GM23248 (cell line): ENCODE data around the gene ZNF500. TPM values are rescaled to one million over a fixed set of nuclear protein-coding genes. Genes with fewer than 3 reads are reported as not detected.
A peak's percentile ranks its signal among the peaks of the same experiment; 100 is the strongest.

Source experiments
- DNase-seq: peaks from one replicate; pipeline ENCODE4 v3.0.0-alpha.2; 2015
- H2AFZ ChIP-seq: fragments of 200-600 bp; sonication (generic); 2 replicates; pipeline ENCODE4 v1.6.1; 2016; ENCODE audit warnings: antibody characterized with exemption
- H3F3A ChIP-seq: fragments of 200-600 bp; sonication (generic); 2 replicates; pipeline ENCODE4 v1.6.1; 2016; ENCODE audit warnings: mild to moderate bottlenecking, antibody characterized with exemption, mixed run types; ENCODE audit not compliant: insufficient read depth
- H3K27ac ChIP-seq: fragments of 200-600 bp; sonication (generic); 2 replicates; pipeline ENCODE4 v1.5.1; 2016; ENCODE audit warnings: mild to moderate bottlenecking
- H3K27me3 ChIP-seq: fragments of 200-600 bp; sonication (generic); replicated peaks from 2 replicates; pipeline ENCODE4 v1.6.1; 2016; ENCODE audit warnings: mild to moderate bottlenecking; ENCODE audit not compliant: insufficient read depth
- H3K36me3 ChIP-seq: fragments of 200-600 bp; sonication (generic); 2 replicates; pipeline ENCODE4 v1.6.1; 2016; ENCODE audit warnings: low read depth, mild to moderate bottlenecking
- H3K4me1 ChIP-seq: fragments of 200-600 bp; sonication (generic); 2 replicates; pipeline ENCODE4 v1.6.1; 2016; ENCODE audit warnings: mild to moderate bottlenecking; ENCODE audit not compliant: insufficient read depth
- H3K4me2 ChIP-seq: fragments of 200-600 bp; sonication (generic); one replicate; pipeline ENCODE4 v1.6.1; 2016; ENCODE audit warnings: mild to moderate bottlenecking; ENCODE audit not compliant: unreplicated experiment
- H3K4me3 ChIP-seq: fragments of 200-600 bp; sonication (generic); 2 replicates; pipeline ENCODE4 v1.5.1; 2016; ENCODE audit warnings: mild to moderate bottlenecking
- H3K79me2 ChIP-seq: fragments of 200-600 bp; sonication (generic); 2 replicates; pipeline ENCODE4 v1.6.1; 2016; ENCODE audit warnings: mild to moderate bottlenecking; ENCODE audit not compliant: insufficient read depth
- H3K9ac ChIP-seq: fragments of 200-600 bp; sonication (generic); 2 replicates; pipeline ENCODE4 v1.6.1; 2016; ENCODE audit warnings: mild to moderate bottlenecking
- H3K9me2 ChIP-seq: fragments of 200-600 bp; sonication (generic); 2 replicates; pipeline ENCODE4 v1.6.1; 2016; ENCODE audit warnings: mixed run types, mild to moderate bottlenecking, moderate library complexity; ENCODE audit not compliant: insufficient read depth
- H3K9me3 ChIP-seq: fragments of 200-600 bp; sonication (generic); one replicate; pipeline ENCODE4 v1.6.1; 2017; ENCODE audit warnings: low read depth
- H4K20me1 ChIP-seq: fragments of 200-600 bp; sonication (generic); 2 replicates; pipeline ENCODE4 v1.6.0; 2016; ENCODE audit not compliant: insufficient read depth
- EZH2 ChIP-seq: fragments of 200-600 bp; sonication (generic); IDR thresholded peaks from 2 replicates; pipeline ENCODE4 v1.6.1; 2018; ENCODE audit warnings: antibody characterized with exemption, mild to moderate bottlenecking; ENCODE audit not compliant: insufficient read depth, poor library complexity, severe bottlenecking
- EZH2phosphoT487 ChIP-seq: fragments of 200-600 bp; sonication (generic); IDR thresholded peaks from 2 replicates; pipeline ENCODE4 v1.6.1; 2018; ENCODE audit warnings: antibody characterized with exemption, moderate library complexity, mild to moderate bottlenecking, low read depth; ENCODE audit not compliant: insufficient read depth
- WGBS, 2 experiments: methylation state at CpG; one replicate each; pipeline ENCODE4 v1.1.6; 2015 to 2017; ENCODE audit warnings: low lambda C conversion rate in 2 of 2, low coverage in 1 of 2; ENCODE audit errors: missing lambda C conversion rate in 2 of 2; 5-methylcytosine and 5-hydroxymethylcytosine counted together
- in situ Hi-C: fragments of 300-500 bp; cut with MboI; formaldehyde crosslinking; loops from 2 replicates; pipeline ENCODE4 v1.15.0; 2020
- polyA plus RNA-seq: library from polyadenylated mRNA; unstranded; fragments of >200 nt; fragmentation: Nextera tagmentation; extraction: Ambion mirVana; gene quantifications from 2 replicates; pipeline ENCODE4 v1.2.1, GENCODE V29; 2016
- total RNA-seq: library from RNA; depleted of rRNA; stranded (reverse); fragments of >200 nt; shearing (Covaris generic); gene quantifications from 2 replicates; pipeline ENCODE4 v1.2.3, GENCODE V29; 2014

The ZNF500 gene
- total and polyA plus RNA-seq, 2 experiments from 2014 or later = 7.4 to 12.3 TPM

GRCh38 chr16:4765511-4766474, 1.2 kb downstream of the ZNF500 start:
- TF ChIP-seq EZH2phosphoT487 (no peak), EZH2 (no peak)
- H3K9me2 ChIP-seq = no peaks in the 10 kb centered on the region
- peaks cover 8% of the 10 kb centered on the region; the same call in 1 of the 2 replicates for H3F3A ChIP-seq
- no peaks in the 10 kb centered on the region for H4K20me1 ChIP-seq
- H3K9me3 ChIP-seq = no peaks in the 10 kb centered on the region
- 75 to 79% methylated on average over 24 to 26 of the region's 26 CpGs for WGBS, 2 experiments
- H2AFZ ChIP-seq = peak overlapping the region; percentile 87
- no peaks in the 10 kb centered on the region for H3K27me3 ChIP-seq
- peak; percentile 17 for DNase-seq
- peaks cover 41% of the 10 kb centered on the region for H3K79me2 ChIP-seq
- in situ Hi-C loops = no loop called here
- H3K9ac ChIP-seq = peak overlapping the region; percentile 97
- H3K4me1 ChIP-seq = peaks cover 5% of the 10 kb centered on the region
- H3K36me3 ChIP-seq = peaks cover 4% of the 10 kb centered on the region; the same call in 1 of the 2 replicates
- H3K4me2 ChIP-seq = peak overlapping the region; percentile 71
- peak overlapping the region; percentile 66 for H3K27ac ChIP-seq
- H3K4me3 ChIP-seq = peak overlapping the region; percentile 91

DNA sequence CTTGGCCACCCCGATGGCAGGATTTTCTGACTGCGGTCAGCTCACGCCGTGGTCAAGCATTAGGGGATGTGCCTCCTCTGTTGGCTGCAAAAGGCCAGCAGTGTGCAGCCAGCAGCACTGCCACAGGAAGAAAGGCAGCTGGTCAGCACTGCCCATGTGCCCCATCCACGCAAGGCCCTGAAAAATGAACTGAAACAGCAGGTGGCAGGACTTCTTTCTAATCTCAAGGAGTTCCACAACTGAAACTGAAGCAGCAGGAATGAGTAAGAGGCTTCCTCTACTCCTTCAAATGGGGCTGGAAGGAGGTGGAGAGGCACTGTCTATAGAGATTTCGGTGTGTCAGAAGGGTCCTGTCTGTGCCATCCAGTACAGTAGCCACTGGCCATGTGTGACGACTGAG, 3.2 kb downstream of the ZNF500 start:
- 87 to 88% methylated on average over 7 of the region's 7 CpGs for WGBS, 2 experiments
- Histone ChIP-seq H3F3A (peaks cover 8% of the 10 kb centered on the region; the same call in 1 of the 2 replicates), H3K27me3 (no peaks in the 10 kb centered on the region), H3K4me1 (peaks cover 5% of the 10 kb centered on the region), H3K4me3 (no peak overlapping the region), H3K79me2 (peaks cover 41% of the 10 kb centered on the region), H3K27ac (no peak overlapping the region), H3K9me3 (no peaks in the 10 kb centered on the region), H3K9me2 (no peaks in the 10 kb centered on the region), H3K9ac (no peak overlapping the region), H4K20me1 (no peaks in the 10 kb centered on the region), H3K36me3 (peaks cover 4% of the 10 kb centered on the region; the same call in 1 of the 2 replicates), H2AFZ (no peak overlapping the region), H3K4me2 (no peak overlapping the region)
- DNase-seq = no peak
- in situ Hi-C loops = no loop called here
- TF ChIP-seq EZH2phosphoT487 (no peak), EZH2 (no peak)

DNA sequence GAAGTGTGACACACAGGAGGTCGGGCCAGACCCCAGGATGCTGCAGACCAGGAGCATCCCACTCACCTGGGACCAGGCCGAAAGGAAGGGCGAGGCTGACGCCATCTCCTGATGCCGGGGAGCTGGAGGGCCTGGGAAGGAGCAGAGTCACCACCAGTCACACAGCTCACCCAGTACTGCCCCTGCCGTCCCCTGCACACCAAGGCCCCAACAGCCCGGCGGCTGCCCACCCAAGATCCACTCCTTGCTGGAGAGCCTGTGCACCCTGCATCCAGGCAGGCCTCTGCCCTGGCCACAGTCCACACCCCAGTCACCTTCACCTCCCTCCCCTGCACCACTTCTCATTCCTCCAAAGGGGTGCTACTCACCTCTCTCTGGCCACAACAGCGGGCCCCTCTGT, 4.8 kb downstream of the ZNF500 start:
- H3K36me3 ChIP-seq = peaks cover 4% of the 10 kb centered on the region; the same call in 1 of the 2 replicates
- no peaks in the 10 kb centered on the region for H3K9me3 ChIP-seq
- 95 to 97% methylated on average over 7 to 9 of the region's 9 CpGs for WGBS, 2 experiments
- in situ Hi-C loops = no loop called here
- H3K9me2 ChIP-seq = no peaks in the 10 kb centered on the region
- no peak overlapping the region for H3K4me3 ChIP-seq
- H3K27me3 ChIP-seq = no peaks in the 10 kb centered on the region
- TF ChIP-seq EZH2phosphoT487 (no peak), EZH2 (no peak)
- H2AFZ ChIP-seq = no peak overlapping the region
- DNase-seq = no peak
- H3F3A ChIP-seq = no peaks in the 10 kb centered on the region
- peaks cover 41% of the 10 kb centered on the region for H3K79me2 ChIP-seq
- H3K4me1 ChIP-seq = peaks cover 5% of the 10 kb centered on the region
- H4K20me1 ChIP-seq = no peaks in the 10 kb centered on the region
- no peak overlapping the region for H3K27ac ChIP-seq
- no peak overlapping the region for H3K4me2 ChIP-seq
- no peak overlapping the region for H3K9ac ChIP-seq

DNA sequence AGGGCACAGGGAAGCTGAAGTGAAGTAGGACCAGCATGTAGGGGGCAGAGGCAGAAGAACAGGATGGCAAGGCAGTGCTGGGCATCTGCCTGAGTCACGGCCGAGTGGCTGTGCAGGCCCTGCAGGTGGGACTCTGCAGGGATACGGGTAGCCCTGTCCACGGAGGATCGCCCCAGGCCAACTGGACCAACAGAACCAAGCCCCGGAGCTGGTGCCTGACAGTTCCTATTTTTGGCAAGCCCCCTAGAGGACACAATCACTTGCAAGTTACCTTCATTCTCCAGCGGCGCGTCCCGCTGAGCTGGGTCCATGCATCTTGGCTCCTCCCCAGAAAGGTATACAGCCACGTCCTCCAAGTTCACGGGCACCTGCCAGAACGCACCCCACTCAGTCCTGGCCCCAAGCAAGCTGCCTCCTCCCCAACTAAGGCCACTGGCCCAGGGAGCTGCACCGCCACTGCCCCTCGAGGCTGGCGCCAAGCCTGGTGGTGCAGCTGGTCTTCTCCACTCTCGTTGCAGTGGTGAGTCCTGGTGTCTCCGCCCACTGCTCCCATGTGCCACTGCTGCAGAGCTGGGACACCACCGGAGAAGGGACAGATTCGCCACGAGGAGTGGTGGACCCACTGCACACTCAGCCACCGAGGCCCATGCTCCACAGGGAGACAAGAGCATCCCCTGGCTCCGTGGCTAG, 6.6 kb downstream of the ZNF500 start:
- in situ Hi-C loops = no loop called here

More for the DNA sequence above, 6.6 kb downstream of the ZNF500 start:
- Histone ChIP-seq H3K4me3 (no peak overlapping the region), H3F3A (no peaks in the 10 kb centered on the region), H3K4me1 (no peaks in the 10 kb centered on the region), H3K4me2 (no peak overlapping the region), H3K27me3 (no peaks in the 10 kb centered on the region), H3K79me2 (peaks cover 33% of the 10 kb centered on the region), H4K20me1 (no peaks in the 10 kb centered on the region), H3K9me3 (no peaks in the 10 kb centered on the region), H3K9me2 (no peaks in the 10 kb centered on the region), H3K9ac (no peak overlapping the region), H3K27ac (no peak overlapping the region), H3K36me3 (peaks cover 13% of the 10 kb centered on the region; the same call in 1 of the 2 replicates), H2AFZ (no peak overlapping the region)
- DNase-seq = no peak
- no peak for TF ChIP-seq EZH2
- no peak for TF ChIP-seq EZH2phosphoT487
- 91 to 93% methylated on average over 22 to 23 of the region's 23 CpGs for WGBS, 2 experiments
